Measurements from ENCODE around the gene SOX15.

- TF ChIP-seq POLR2A (IDR thresholded peaks at IDR 0.05) = no peak
- no peak for TF ChIP-seq CTCF (IDR thresholded peaks at IDR 0.05)
- TF ChIP-seq POLR2AphosphoS5 (IDR thresholded peaks at IDR 0.05) = no peak
These were observed 43.2 kb upstream of the SOX15 start for GRCh38 chr17:7633093-7633492.

Data from suprapubic skin (tissue), 4 donors.